ENCODE data around the gene SCLT1. TPM values are rescaled to one million over a fixed set of nuclear protein-coding genes. Genes with fewer than 3 reads are reported as not detected.
A peak's percentile ranks its signal among the peaks of the same experiment; 100 is the strongest.

SCLT1 gene
- polyA plus RNA-seq, 1 donor (not counting 4 experiments of a cell fraction or from before 2014, with no cell fraction given): 5.8 TPM

GRCh38 chr4:128865132-128865531, 228.2 kb downstream of the SCLT1 start:
- no peak overlapping the region for H3K4me3 ChIP-seq (ENCODE audit: control insufficient read depth in 2 of 3, extremely low read depth in 1 of 3, insufficient read depth in 2 of 3, low read depth in 1 of 3, low read length in 3 of 3)
- H3K79me2 ChIP-seq (ENCODE audit: control insufficient read depth, insufficient read depth, low read length): no peaks in the 10 kb centered on the region
- H3K4me1 ChIP-seq (ENCODE audit: control insufficient read depth, extremely low read depth, insufficient read depth, low read length): no peaks in the 10 kb centered on the region
- no peak for TF ChIP-seq EZH2 (IDR thresholded peaks at IDR 0.05; ENCODE audit: low read length)
- TF ChIP-seq CTCF (optimal IDR thresholded peaks at IDR 0.05 in 1 of 3, IDR thresholded peaks at IDR 0.05 in 1 of 3, conservative IDR thresholded peaks at IDR 0.05 in 1 of 3; ENCODE audit: extremely low read depth in 1 of 3, insufficient read depth in 2 of 3, low read length in 3 of 3): no peak
- no peak overlapping the region for H3K9ac ChIP-seq (ENCODE audit: control insufficient read depth, extremely low read depth, insufficient read depth, low read length)
- dilution Hi-C loops (cut with MboI; ENCODE audit: extremely low pct_ligation_motif_present, low sequenced_read_pairs): no loop called here
- H3K9me1 ChIP-seq (ENCODE audit: control insufficient read depth, extremely low read depth, insufficient read depth, low read length): no peaks in the 10 kb centered on the region
- H3K27ac ChIP-seq (ENCODE audit: control insufficient read depth, insufficient read depth, low read length): no peak overlapping the region
- DNase-seq (ENCODE audit: low read depth, low spot score): no peak
- H3K36me3 ChIP-seq (ENCODE audit: control insufficient read depth in 2 of 2, extremely low read depth in 1 of 2, insufficient read depth in 2 of 2, low read length in 2 of 2): peaks cover 2 to 9% of the 10 kb centered on the region in 2 experiments
- no peak overlapping the region for H2AFZ ChIP-seq (ENCODE audit: control insufficient read depth, low read length)
- H4K20me1 ChIP-seq (ENCODE audit: control insufficient read depth, extremely low read depth, insufficient read depth, low read length): no peaks in the 10 kb centered on the region
- H3K9me3 ChIP-seq (ENCODE audit: control insufficient read depth, low read depth, low read length): no peaks in the 10 kb centered on the region
- H3K4me2 ChIP-seq (ENCODE audit: control insufficient read depth, extremely low read depth, insufficient read depth, low read depth, low read length): no peak overlapping the region
- no peak for FAIRE-seq
- no peaks in the 10 kb centered on the region for H3K27me3 ChIP-seq (ENCODE audit: control insufficient read depth, extremely low read depth, insufficient read depth, low read length)

- dilution Hi-C loops (cut with MboI; ENCODE audit: extremely low pct_ligation_motif_present, low sequenced_read_pairs): no loop called here
- no peaks in the 10 kb centered on the region for H3K9me3 ChIP-seq (ENCODE audit: control insufficient read depth, low read depth, low read length)
- H3K9ac ChIP-seq (ENCODE audit: control insufficient read depth, extremely low read depth, insufficient read depth, low read length): no peak overlapping the region
- H3K27ac ChIP-seq (ENCODE audit: control insufficient read depth, insufficient read depth, low read length): no peak overlapping the region
- H3K79me2 ChIP-seq (ENCODE audit: control insufficient read depth, insufficient read depth, low read length): no peaks in the 10 kb centered on the region
- FAIRE-seq (peak; percentile 82), DNase-seq (ENCODE audit: low read depth, low spot score) (peak; percentile 30)
- no peaks in the 10 kb centered on the region for H3K4me1 ChIP-seq (ENCODE audit: control insufficient read depth, extremely low read depth, insufficient read depth, low read length)
- no peaks in the 10 kb centered on the region for H3K9me1 ChIP-seq (ENCODE audit: control insufficient read depth, extremely low read depth, insufficient read depth, low read length)
- H4K20me1 ChIP-seq (ENCODE audit: control insufficient read depth, extremely low read depth, insufficient read depth, low read length): no peaks in the 10 kb centered on the region
- TF ChIP-seq CTCF (optimal IDR thresholded peaks at IDR 0.05 in 1 of 3, IDR thresholded peaks at IDR 0.05 in 1 of 3, conservative IDR thresholded peaks at IDR 0.05 in 1 of 3; ENCODE audit: extremely low read depth in 1 of 3, insufficient read depth in 2 of 3, low read length in 3 of 3) (peak; percentile 66 to 83 (median 82)), EZH2 (IDR thresholded peaks at IDR 0.05; ENCODE audit: low read length) (no peak)
- no peaks in the 10 kb centered on the region for H3K27me3 ChIP-seq (ENCODE audit: control insufficient read depth, extremely low read depth, insufficient read depth, low read length)
- H3K4me2 ChIP-seq (ENCODE audit: control insufficient read depth, extremely low read depth, insufficient read depth, low read depth, low read length): no peak overlapping the region
- no peak overlapping the region for H3K4me3 ChIP-seq (ENCODE audit: control insufficient read depth in 2 of 3, extremely low read depth in 1 of 3, insufficient read depth in 2 of 3, low read depth in 1 of 3, low read length in 3 of 3)
- peaks cover 2 to 15% of the 10 kb centered on the region in 2 experiments for H3K36me3 ChIP-seq (ENCODE audit: control insufficient read depth in 2 of 2, extremely low read depth in 1 of 2, insufficient read depth in 2 of 2, low read length in 2 of 2)
- H2AFZ ChIP-seq (ENCODE audit: control insufficient read depth, low read length): peak overlapping the region; percentile 55
Observed at GRCh38 chr4:128863312-128864075, 229.8 kb downstream of the SCLT1 start.

All from keratinocyte (primary cell).